WTC11 (cell line): Measurements from ENCODE around the gene ROCK1.

Source experiments
- CREM ChIP-seq: sonication (generic); formaldehyde crosslinking; IDR thresholded peaks from 2 replicates; pipeline ENCODE4 v1.8.1; 2022; ENCODE audit warnings: mild to moderate bottlenecking, missing genetic modification reagents, moderate library complexity
- SMAD3 ChIP-seq: sonication (generic); formaldehyde crosslinking; IDR thresholded peaks from 2 replicates; pipeline ENCODE4 v1.8.0; 2022; ENCODE audit warnings: missing genetic modification reagents, mild to moderate bottlenecking, borderline replicate concordance
- TEAD4 ChIP-seq: sonication (generic); formaldehyde crosslinking; IDR thresholded peaks from 2 replicates; pipeline ENCODE4 v1.8.0; 2022; ENCODE audit warnings: mild to moderate bottlenecking, missing genetic modification reagents
- ZNF232 ChIP-seq: sonication (generic); formaldehyde crosslinking; IDR thresholded peaks from 2 replicates; pipeline ENCODE4 v1.8.0; 2022; ENCODE audit warnings: mild to moderate bottlenecking, missing genetic modification reagents
- TF ChIP-seq, protein P1 (sequence below): sonication (generic); formaldehyde crosslinking; IDR thresholded peaks from 2 replicates; pipeline ENCODE4 v1.8.1; 2022; ENCODE audit warnings: low read depth, missing genetic modification reagents, borderline replicate concordance
- TF ChIP-seq, protein P2 (sequence below): sonication (generic); formaldehyde crosslinking; IDR thresholded peaks from 2 replicates; pipeline ENCODE4 v1.8.1; 2023; ENCODE audit warnings: mild to moderate bottlenecking, missing genetic modification reagents

DNA sequence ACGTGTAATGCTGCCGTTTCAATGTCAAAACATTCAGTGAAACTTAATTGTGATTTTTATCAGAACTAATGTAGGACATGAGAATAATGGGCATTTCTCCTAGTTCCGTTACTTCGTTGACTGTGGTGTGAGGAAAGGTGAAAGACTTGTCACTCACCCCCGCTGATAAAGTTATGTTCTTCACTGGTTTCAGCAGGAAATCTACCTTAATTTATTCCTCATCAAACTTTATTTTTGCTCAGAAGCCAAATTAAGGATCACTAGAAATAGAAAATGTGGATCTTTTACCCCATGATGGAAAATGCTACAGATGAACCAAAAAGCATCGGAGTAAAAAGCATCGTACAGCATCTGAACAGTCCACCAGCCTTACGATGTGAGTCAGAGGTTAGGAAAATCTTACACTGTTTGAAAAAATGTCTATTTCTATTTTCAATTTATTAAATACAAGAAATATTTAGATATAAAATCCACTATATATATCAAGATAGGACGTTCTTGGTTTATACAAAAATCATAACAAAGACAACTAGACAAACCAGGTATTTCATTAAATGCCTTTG is 1.0 kb upstream of the ROCK1 start:
- no peak for TF ChIP-seq SMAD3 (CRISPR knock-in tag)
- TF ChIP-seq ZNF232 (CRISPR knock-in tag): no peak
- TF ChIP-seq, protein P1, sequence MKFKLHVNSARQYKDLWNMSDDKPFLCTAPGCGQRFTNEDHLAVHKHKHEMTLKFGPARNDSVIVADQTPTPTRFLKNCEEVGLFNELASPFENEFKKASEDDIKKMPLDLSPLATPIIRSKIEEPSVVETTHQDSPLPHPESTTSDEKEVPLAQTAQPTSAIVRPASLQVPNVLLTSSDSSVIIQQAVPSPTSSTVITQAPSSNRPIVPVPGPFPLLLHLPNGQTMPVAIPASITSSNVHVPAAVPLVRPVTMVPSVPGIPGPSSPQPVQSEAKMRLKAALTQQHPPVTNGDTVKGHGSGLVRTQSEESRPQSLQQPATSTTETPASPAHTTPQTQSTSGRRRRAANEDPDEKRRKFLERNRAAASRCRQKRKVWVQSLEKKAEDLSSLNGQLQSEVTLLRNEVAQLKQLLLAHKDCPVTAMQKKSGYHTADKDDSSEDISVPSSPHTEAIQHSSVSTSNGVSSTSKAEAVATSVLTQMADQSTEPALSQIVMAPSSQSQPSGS (CRISPR knock-in tag): no peak
- TF ChIP-seq, protein P2, sequence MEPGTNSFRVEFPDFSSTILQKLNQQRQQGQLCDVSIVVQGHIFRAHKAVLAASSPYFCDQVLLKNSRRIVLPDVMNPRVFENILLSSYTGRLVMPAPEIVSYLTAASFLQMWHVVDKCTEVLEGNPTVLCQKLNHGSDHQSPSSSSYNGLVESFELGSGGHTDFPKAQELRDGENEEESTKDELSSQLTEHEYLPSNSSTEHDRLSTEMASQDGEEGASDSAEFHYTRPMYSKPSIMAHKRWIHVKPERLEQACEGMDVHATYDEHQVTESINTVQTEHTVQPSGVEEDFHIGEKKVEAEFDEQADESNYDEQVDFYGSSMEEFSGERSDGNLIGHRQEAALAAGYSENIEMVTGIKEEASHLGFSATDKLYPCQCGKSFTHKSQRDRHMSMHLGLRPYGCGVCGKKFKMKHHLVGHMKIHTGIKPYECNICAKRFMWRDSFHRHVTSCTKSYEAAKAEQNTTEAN (CRISPR knock-in tag): no peak
- TF ChIP-seq CREM: no peak
- no peak for TF ChIP-seq TEAD4 (CRISPR knock-in tag)
